Cardiac muscle cell (in vitro differentiated cells and primary cell): Measurements from ENCODE around the gene TRIM5. TPM values are rescaled to one million over a fixed set of nuclear protein-coding genes. Genes with fewer than 3 reads are reported as not detected.

Experiments used
- DNase-seq, 2 donors: peaks; one replicate each; pipeline versions ENCODE4 v3.0.0 to v3.0.0-alpha.2; 2010 to 2017; ENCODE audit warnings: low read depth in 1 of 2, low spot score in 1 of 2
- H3K27ac ChIP-seq: fragments of 200-600 bp; sonication (generic); 2 replicates; pipeline ENCODE4 v1.5.1; 2016
- H3K27me3 ChIP-seq: fragments of 200-600 bp; sonication (generic); 2 replicates; pipeline ENCODE4 v1.6.0; 2016; ENCODE audit warnings: control low read depth
- H3K36me3 ChIP-seq: fragments of 200-600 bp; sonication (generic); 2 replicates; pipeline ENCODE4 v1.5.1; 2016; ENCODE audit warnings: control low read depth
- H3K4me1 ChIP-seq: fragments of 200-600 bp; sonication (generic); 2 replicates; pipeline ENCODE4 v1.8.1; 2017; ENCODE audit warnings: low read depth, mild to moderate bottlenecking, mixed run types
- H3K4me3 ChIP-seq: fragments of 200-600 bp; sonication (generic); 2 replicates; pipeline ENCODE4 v1.5.1; 2016; ENCODE audit warnings: mild to moderate bottlenecking
- H3K9me3 ChIP-seq: fragments of 200-600 bp; sonication (generic); 2 replicates; pipeline ENCODE4 v1.5.1; 2017; ENCODE audit warnings: low read depth, mild to moderate bottlenecking, control low read depth
- polyA plus RNA-seq: library from polyadenylated mRNA; unstranded; fragments of >200 nt; fragmentation: Nextera tagmentation; extraction: Ambion mirVana; gene quantifications from 2 replicates; pipeline ENCODE4 v1.2.1, GENCODE V29; 2016
- total RNA-seq: library from RNA; depleted of rRNA; stranded (reverse); fragments of >200 nt; gene quantifications from 2 replicates; pipeline ENCODE4 v1.2.3, GENCODE V29; 2016
- TF ChIP-seq, protein P1 (sequence below): IDR thresholded peaks from 2 replicates; pipeline ENCODE4 v1.5.1; 2012; ENCODE audit warnings: low read depth, mild to moderate bottlenecking, low read length

TRIM5 gene
- total and polyA plus RNA-seq, 2 experiments from 2014 or later, result 13.4 to 19.9 TPM

DNA sequence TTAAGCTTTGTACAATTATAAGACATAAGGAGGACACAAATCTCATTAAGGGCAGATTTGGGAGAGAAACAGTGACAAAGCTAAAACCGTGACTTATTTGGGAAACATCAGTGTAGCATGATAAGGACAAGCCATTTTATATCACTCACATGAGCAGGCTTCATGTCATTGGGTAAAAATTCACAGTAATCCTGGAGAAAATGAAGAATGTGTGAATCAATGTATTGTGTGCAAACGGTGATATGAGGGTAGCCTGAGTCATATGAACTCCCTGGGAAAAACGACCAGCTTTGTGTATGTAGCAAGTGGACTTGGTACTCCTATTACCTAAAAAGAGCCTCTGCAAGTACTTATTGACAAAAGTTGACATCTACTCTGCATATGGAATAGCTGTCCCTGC, 66.1 kb downstream of the TRIM5 start:
- no peak overlapping the region for H3K4me3 ChIP-seq
- H3K9me3 ChIP-seq, result no peaks in the 10 kb centered on the region
- H3K36me3 ChIP-seq, result no peaks in the 10 kb centered on the region
- no peak overlapping the region for H3K27ac ChIP-seq
- peaks cover 11% of the 10 kb centered on the region for H3K4me1 ChIP-seq
- DNase-seq, result peak in 1 of 2 donors; percentile 44
- TF ChIP-seq, protein P1, sequence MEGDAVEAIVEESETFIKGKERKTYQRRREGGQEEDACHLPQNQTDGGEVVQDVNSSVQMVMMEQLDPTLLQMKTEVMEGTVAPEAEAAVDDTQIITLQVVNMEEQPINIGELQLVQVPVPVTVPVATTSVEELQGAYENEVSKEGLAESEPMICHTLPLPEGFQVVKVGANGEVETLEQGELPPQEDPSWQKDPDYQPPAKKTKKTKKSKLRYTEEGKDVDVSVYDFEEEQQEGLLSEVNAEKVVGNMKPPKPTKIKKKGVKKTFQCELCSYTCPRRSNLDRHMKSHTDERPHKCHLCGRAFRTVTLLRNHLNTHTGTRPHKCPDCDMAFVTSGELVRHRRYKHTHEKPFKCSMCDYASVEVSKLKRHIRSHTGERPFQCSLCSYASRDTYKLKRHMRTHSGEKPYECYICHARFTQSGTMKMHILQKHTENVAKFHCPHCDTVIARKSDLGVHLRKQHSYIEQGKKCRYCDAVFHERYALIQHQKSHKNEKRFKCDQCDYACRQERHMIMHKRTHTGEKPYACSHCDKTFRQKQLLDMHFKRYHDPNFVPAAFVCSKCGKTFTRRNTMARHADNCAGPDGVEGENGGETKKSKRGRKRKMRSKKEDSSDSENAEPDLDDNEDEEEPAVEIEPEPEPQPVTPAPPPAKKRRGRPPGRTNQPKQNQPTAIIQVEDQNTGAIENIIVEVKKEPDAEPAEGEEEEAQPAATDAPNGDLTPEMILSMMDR, result no peak
- H3K27me3 ChIP-seq, result no peaks in the 10 kb centered on the region

Other genes starting within 250 kb of the TRIM5 start
- 0.60 TPM in 1 of 2 replicates, not detected in the other for gene OR51I1, start 243.6 kb downstream of the TRIM5 start, total RNA-seq
- not detected in 2 replicates for gene OR51I1, start 243.6 kb downstream of the TRIM5 start, polyA plus RNA-seq
- not detected in 2 replicates for gene OR51I2, start 235.8 kb downstream of the TRIM5 start, total RNA-seq
- gene OR51I2, start 235.8 kb downstream of the TRIM5 start, polyA plus RNA-seq, result 0.19 TPM in 1 of 2 replicates, not detected in the other
- gene OR52D1, start 196.4 kb downstream of the TRIM5 start, total RNA-seq, result not detected in 2 replicates
- gene OR52D1, start 196.4 kb downstream of the TRIM5 start, polyA plus RNA-seq, result 0.82 TPM in 1 of 2 replicates, not detected in the other
- 0.81 and 1.9 TPM in 2 replicates for gene UBQLN3, start 175.1 kb downstream of the TRIM5 start, total RNA-seq
- 0.52 TPM in 1 of 2 replicates, not detected in the other for gene UBQLN3, start 175.1 kb downstream of the TRIM5 start, polyA plus RNA-seq
- 0.92 and 3.4 TPM in 2 replicates for gene UBQLNL, start 168.4 kb downstream of the TRIM5 start, total RNA-seq
- 2.1 and 2.4 TPM in 2 replicates for gene UBQLNL, start 168.4 kb downstream of the TRIM5 start, polyA plus RNA-seq
- 0.46 and 0.83 TPM in 2 replicates for gene OR52H1, start 136.5 kb downstream of the TRIM5 start, total RNA-seq
- 0.43 TPM in 1 of 2 replicates, not detected in the other for gene OR52H1, start 136.5 kb downstream of the TRIM5 start, polyA plus RNA-seq
- gene OR52B6, start 104.2 kb downstream of the TRIM5 start, total RNA-seq, result not detected in 2 replicates
- 0.52 TPM in 1 of 2 replicates, not detected in the other for gene OR52B6, start 104.2 kb downstream of the TRIM5 start, polyA plus RNA-seq
- gene TRIM6, start 88.4 kb downstream of the TRIM5 start, total RNA-seq, result 5.5 and 11.4 TPM in 2 replicates
- 4.3 and 10.8 TPM in 2 replicates for gene TRIM6, start 88.4 kb downstream of the TRIM5 start, polyA plus RNA-seq
- gene TRIM34, start 60.1 kb downstream of the TRIM5 start, total RNA-seq, result 0.81 and 2.4 TPM in 2 replicates
- gene TRIM34, start 60.1 kb downstream of the TRIM5 start, polyA plus RNA-seq, result 1.6 and 2.4 TPM in 2 replicates
- 0.07 TPM in 1 of 2 replicates, not detected in the other for gene TRIM22, start 4.7 kb upstream of the TRIM5 start, total RNA-seq
- 0.32 and 1.3 TPM in 2 replicates for gene TRIM22, start 4.7 kb upstream of the TRIM5 start, polyA plus RNA-seq
- gene OR56B1, start 51.4 kb upstream of the TRIM5 start, total RNA-seq, result not detected in 2 replicates
- not detected in 2 replicates for gene OR56B1, start 51.4 kb upstream of the TRIM5 start, polyA plus RNA-seq
- gene OR52N4, start 69.2 kb upstream of the TRIM5 start, total RNA-seq, result not detected in 2 replicates
- not detected in 2 replicates for gene OR52N4, start 69.2 kb upstream of the TRIM5 start, polyA plus RNA-seq
- gene OR52N5, start 98.3 kb upstream of the TRIM5 start, total RNA-seq, result 0.06 TPM in 1 of 2 replicates, not detected in the other
- gene OR52N5, start 98.3 kb upstream of the TRIM5 start, polyA plus RNA-seq, result 0.10 TPM in 1 of 2 replicates, not detected in the other
- not detected in 2 replicates for gene OR52N1, start 106.2 kb upstream of the TRIM5 start, total RNA-seq
- gene OR52N1, start 106.2 kb upstream of the TRIM5 start, polyA plus RNA-seq, result not detected in 2 replicates
- not detected in 2 replicates for gene OR52N2, start 123.8 kb upstream of the TRIM5 start, total RNA-seq
- gene OR52N2, start 123.8 kb upstream of the TRIM5 start, polyA plus RNA-seq, result not detected in 2 replicates
- gene OR52E6, start 156.8 kb upstream of the TRIM5 start, total RNA-seq, result not detected in 2 replicates
- gene OR52E6, start 156.8 kb upstream of the TRIM5 start, polyA plus RNA-seq, result not detected in 2 replicates
- 0.21 and 0.71 TPM in 2 replicates for gene OR52E8, start 172.6 kb upstream of the TRIM5 start, total RNA-seq
- not detected in 2 replicates for gene OR52E8, start 172.6 kb upstream of the TRIM5 start, polyA plus RNA-seq
- gene OR52E4, start 195.6 kb upstream of the TRIM5 start, total RNA-seq, result not detected in 2 replicates
- gene OR52E4, start 195.6 kb upstream of the TRIM5 start, polyA plus RNA-seq, result not detected in 2 replicates
- gene OR52E5, start 208.1 kb upstream of the TRIM5 start, total RNA-seq, result not detected in 2 replicates
- gene OR52E5, start 208.1 kb upstream of the TRIM5 start, polyA plus RNA-seq, result not detected in 2 replicates